HG02642 (cell line): ENCODE measurements around the gene AGO3.
A peak's percentile ranks its signal among the peaks of the same experiment; 100 is the strongest.

Experiments
- ATAC-seq: cut with Tn5 transposase; IDR thresholded peaks from one replicate; pipeline ENCODE4 v1.9.1; 2021; ENCODE audit warnings: mild to moderate bottlenecking; ENCODE audit not compliant: unreplicated experiment, poor library complexity

The AGO3 gene

GRCh38 chr1:36076979-36077573 is 146.2 kb downstream of the AGO3 start:
- ATAC-seq = no peak

- no peak for ATAC-seq
Measured at GRCh38 chr1:36080236-36080635, 149.3 kb downstream of the AGO3 start.

GRCh38 chr1:36080801-36081200 is 149.9 kb downstream of the AGO3 start:
- ATAC-seq = no peak

GRCh38 chr1:36081926-36082485 is 151.1 kb downstream of the AGO3 start:
- no peak for ATAC-seq

GRCh38 chr1:36083219-36083618 is 152.3 kb downstream of the AGO3 start:
- no peak for ATAC-seq

- ATAC-seq = no peak
Measured at GRCh38 chr1:36083635-36084496, 153.0 kb downstream of the AGO3 start, which contains the start of gene TEKT2. TSS of gene TEKT2 (plus strand) at chr1:36084094. CDS start at chr1:36084922, 828 bp downstream.

GRCh38 chr1:36084497-36085115 is 153.7 kb downstream of the AGO3 start:
- ATAC-seq = no peak

- ATAC-seq = no peak
Measured at GRCh38 chr1:36085126-36085525, 154.2 kb downstream of the AGO3 start.

- no peak for ATAC-seq
Measured at GRCh38 chr1:36085686-36086526, 155.0 kb downstream of the AGO3 start.

- no peak for ATAC-seq
Measured at GRCh38 chr1:36086529-36087232, 155.8 kb downstream of the AGO3 start.

GRCh38 chr1:36087233-36088123 is 156.6 kb downstream of the AGO3 start:
- ATAC-seq = no peak

- ATAC-seq = no peak
Measured at GRCh38 chr1:36088265-36088576, 157.3 kb downstream of the AGO3 start.

- peak; percentile 82 for ATAC-seq
Measured at GRCh38 chr1:36088577-36089392, 157.9 kb downstream of the AGO3 start, which contains the start of gene ADPRS. TSS of gene ADPRS (plus strand) at chr1:36088892. CDS start at chr1:36088905, 13 bp downstream.

- ATAC-seq = no peak
Measured at GRCh38 chr1:36089393-36090121, 158.7 kb downstream of the AGO3 start.

- no peak for ATAC-seq
Measured at GRCh38 chr1:36091141-36091540, 160.2 kb downstream of the AGO3 start.

- no peak for ATAC-seq
Measured at GRCh38 chr1:36091698-36092097, 160.8 kb downstream of the AGO3 start.

- ATAC-seq = no peak
Measured at GRCh38 chr1:36092166-36092797, 161.4 kb downstream of the AGO3 start.
